SK-N-SH (cell line): ENCODE measurements around the gene ACTR1A. TPM values are rescaled to one million over a fixed set of nuclear protein-coding genes. Genes with fewer than 3 reads are reported as not detected.

Experiments
- CTCF ChIA-PET: fragments of 300-600, 350-600 bp; formaldehyde crosslinking; extraction: SDS; loops from one replicate; lab custom pipeline; 2021; lab: Yijun Ruan, JAX
- POLR2A ChIA-PET: fragments of 350-600 bp; sonication (Branson Sonifier 250); formaldehyde crosslinking; extraction: SDS; loops from one replicate; lab custom pipeline; 2020; ENCODE audit warnings: antibody characterized with exemption, inconsistent platforms; lab: Yijun Ruan, JAX
- DNase-seq: peaks from one replicate; pipeline ENCODE4 v3.0.0; 2012
- H2AFZ ChIP-seq: fragments of 200-600 bp; sonication (generic); 2 replicates; pipeline ENCODE4 v1.8.1; 2016; ENCODE audit warnings: antibody characterized with exemption, mild to moderate bottlenecking, low read depth
- H3F3A ChIP-seq: fragments of 200-600 bp; sonication (generic); replicated peaks from 2 replicates; pipeline ENCODE3; 2016; ENCODE audit warnings: antibody characterized with exemption, mild to moderate bottlenecking; ENCODE audit not compliant: insufficient read depth
- H3K27ac ChIP-seq, 2 experiments: fragments of 200-500 bp in 1 of 2; fragments of 200-600 bp in 1 of 2; sonication (Bioruptor generic) in 1 of 2; sonication (generic), shearing (Covaris generic) in 1 of 2; 2 replicates each; pipeline versions ENCODE4 v1.5.1 to v1.6.1; 2014 to 2016; ENCODE audit warnings: low read depth in 2 of 2, inconsistent platforms in 1 of 2, low read length in 1 of 2, mild to moderate bottlenecking in 1 of 2, mixed read lengths in 1 of 2
- H3K27me3 ChIP-seq: fragments of 200-600 bp; sonication (generic), shearing (Covaris generic); 2 replicates; pipeline ENCODE4 v1.6.1; 2016; ENCODE audit warnings: mixed run types; ENCODE audit not compliant: insufficient read depth
- H3K36me3 ChIP-seq, 2 experiments: fragments of 200-500 bp in 1 of 2; fragments of 200-600 bp in 1 of 2; sonication (Bioruptor generic) in 1 of 2; sonication (generic) in 1 of 2; replicated peaks in 1 of 2; 2 replicates each; pipeline versions ENCODE3 to v1.5.1; 2014 to 2016; ENCODE audit warnings: low read length in 1 of 2, mild to moderate bottlenecking in 1 of 2; ENCODE audit not compliant: insufficient read depth in 2 of 2, control insufficient read depth in 1 of 2
- H3K4me1 ChIP-seq, 2 experiments: fragments of 200-500 bp in 1 of 2; fragments of 200-600 bp in 1 of 2; sonication (Bioruptor generic) in 1 of 2; sonication (generic), shearing (Covaris generic) in 1 of 2; 2 replicates each; pipeline versions ENCODE4 v1.5.1 to v1.6.1; 2014 to 2016; ENCODE audit warnings: low read depth in 1 of 2, low read length in 1 of 2, mixed run types in 1 of 2; ENCODE audit not compliant: insufficient read depth in 2 of 2, control insufficient read depth in 1 of 2
- H3K4me2 ChIP-seq: fragments of 200-600 bp; sonication (generic), shearing (Covaris generic); 2 replicates; pipeline ENCODE4 v1.6.1; 2017; ENCODE audit warnings: mixed run types
- H3K4me3 ChIP-seq, 2 experiments: fragments of 200-500 bp in 1 of 2; fragments of 200-600 bp in 1 of 2; sonication (Bioruptor generic) in 1 of 2; sonication (generic), shearing (Covaris generic) in 1 of 2; 2 replicates each; pipeline versions ENCODE4 v1.5.1 to v1.8.1; 2014 to 2016; ENCODE audit warnings: low read depth in 2 of 2, inconsistent platforms in 1 of 2, low read length in 1 of 2, mild to moderate bottlenecking in 1 of 2, mixed read lengths in 1 of 2, moderate library complexity in 1 of 2
- H3K79me2 ChIP-seq: fragments of 200-600 bp; sonication (generic); 2 replicates; pipeline ENCODE4 v1.8.1; 2017; ENCODE audit warnings: mild to moderate bottlenecking; ENCODE audit not compliant: insufficient read depth
- H3K9ac ChIP-seq: fragments of 200-600 bp; sonication (generic); 2 replicates; pipeline ENCODE4 v1.6.1; 2017; ENCODE audit warnings: mixed run types
- H3K9me2 ChIP-seq: fragments of 200-600 bp; sonication (generic); 2 replicates; pipeline ENCODE4 v1.6.1; 2017; ENCODE audit warnings: mixed run types
- H3K9me3 ChIP-seq: fragments of 200-600 bp; sonication (generic); 2 replicates; pipeline ENCODE4 v1.6.1; 2017; ENCODE audit warnings: mixed run types, mild to moderate bottlenecking, moderate library complexity
- H4K20me1 ChIP-seq: fragments of 200-600 bp; sonication (generic); 2 replicates; pipeline ENCODE4 v1.6.1; 2017; ENCODE audit warnings: mild to moderate bottlenecking, mixed run types; ENCODE audit not compliant: insufficient read depth
- CHD2 ChIP-seq: fragments of 150-350 bp; IDR thresholded peaks from 2 replicates; pipeline ENCODE4 v1.6.1; 2018; ENCODE audit warnings: low read length; ENCODE audit not compliant: partially characterized antibody
- ELF1 ChIP-seq: IDR thresholded peaks from 2 replicates; pipeline ENCODE4 v1.4.0; 2012
- EP300 ChIP-seq, 2 experiments: IDR thresholded peaks; 2 replicates each; pipeline versions ENCODE4 v1.4.0 to v1.6.1; 2012; ENCODE audit warnings: borderline replicate concordance in 1 of 2, low read depth in 1 of 2, low read length in 1 of 2
- FOSL2 ChIP-seq: IDR thresholded peaks from 2 replicates; pipeline ENCODE4 v1.4.0; 2012; ENCODE audit warnings: low read depth, mild to moderate bottlenecking, moderate library complexity, borderline replicate concordance
- FOXM1 ChIP-seq: IDR thresholded peaks from 2 replicates; pipeline ENCODE4 v1.4.0; 2012; ENCODE audit warnings: low read depth, mild to moderate bottlenecking
- GABPA ChIP-seq: IDR thresholded peaks from 2 replicates; pipeline ENCODE4 v1.4.0; 2012; ENCODE audit warnings: low read depth, mild to moderate bottlenecking
- GATA2 ChIP-seq: sonication (generic); formaldehyde crosslinking; IDR thresholded peaks from 2 replicates; pipeline ENCODE4 v1.5.0; 2020; ENCODE audit warnings: mild to moderate bottlenecking, missing genetic modification reagents
- JUND ChIP-seq: IDR thresholded peaks from 2 replicates; pipeline ENCODE4 v1.4.0; 2012
- MEF2A ChIP-seq: IDR thresholded peaks from 2 replicates; pipeline ENCODE4 v1.4.0; 2012; ENCODE audit warnings: low read depth, borderline replicate concordance
- MXI1 ChIP-seq: IDR thresholded peaks from 2 replicates; pipeline ENCODE4 v1.6.1; 2012; ENCODE audit warnings: mild to moderate bottlenecking, low read depth, low read length, improper control_type of control experiment
- NFIC ChIP-seq: IDR thresholded peaks from 2 replicates; pipeline ENCODE4 v1.4.0; 2012; ENCODE audit warnings: borderline replicate concordance
- POLR2AphosphoS5 ChIP-seq: IDR thresholded peaks from 2 replicates; pipeline ENCODE4 v1.6.1; 2012; ENCODE audit warnings: low read depth, low read length
- RAD21 ChIP-seq: IDR thresholded peaks from 2 replicates; pipeline ENCODE4 v1.6.1; 2012; ENCODE audit warnings: mild to moderate bottlenecking, low read length
- RCOR1 ChIP-seq: fragments of 150-350 bp; IDR thresholded peaks from 2 replicates; pipeline ENCODE4 v1.6.1; 2017; ENCODE audit warnings: antibody characterized with exemption, low read length
- RFX5 ChIP-seq: IDR thresholded peaks from 2 replicates; pipeline ENCODE4 v1.6.1; 2012; ENCODE audit warnings: mild to moderate bottlenecking, improper control_type of control experiment, low read length
- SMC3 ChIP-seq: IDR thresholded peaks from 2 replicates; pipeline ENCODE4 v1.6.1; 2012; ENCODE audit warnings: low read depth, low read length, improper control_type of control experiment
- TCF12 ChIP-seq: IDR thresholded peaks from 2 replicates; pipeline ENCODE4 v1.4.0; 2012
- TEAD4 ChIP-seq: IDR thresholded peaks from 2 replicates; pipeline ENCODE4 v1.4.0; 2012; ENCODE audit warnings: mild to moderate bottlenecking, borderline replicate concordance; ENCODE audit not compliant: insufficient read depth
- YY1 ChIP-seq: IDR thresholded peaks from 2 replicates; pipeline ENCODE4 v1.4.0; 2012; ENCODE audit warnings: low read depth, mild to moderate bottlenecking
- WGBS: methylation state at CpG from one replicate; pipeline ENCODE4 v1.1.6; 2017; ENCODE audit warnings: low lambda C conversion rate; 5-methylcytosine and 5-hydroxymethylcytosine counted together
- polyA plus RNA-seq, 3 experiments: library from polyadenylated mRNA; depleted of rRNA; stranded (reverse); fragments of >200 nt; gene quantifications; 2 replicates each; pipeline ENCODE4 v1.2.3, GENCODE V29; 2012
- TF ChIP-seq, protein P1 (sequence below): IDR thresholded peaks from 2 replicates; pipeline ENCODE4 v1.6.1; 2012; ENCODE audit warnings: mild to moderate bottlenecking, low read depth, low read length, moderate library complexity
- TF ChIP-seq, protein P2 (sequence below): IDR thresholded peaks from 2 replicates; pipeline ENCODE4 v1.4.0; 2012; ENCODE audit warnings: low read depth, borderline replicate concordance
- TF ChIP-seq, protein P3 (sequence below): IDR thresholded peaks from 2 replicates; pipeline ENCODE4; 2012

ACTR1A gene
- polyA plus RNA-seq, 1 of the 3 experiments (the other 2 are of a cell fraction), result 106 TPM

DNA sequence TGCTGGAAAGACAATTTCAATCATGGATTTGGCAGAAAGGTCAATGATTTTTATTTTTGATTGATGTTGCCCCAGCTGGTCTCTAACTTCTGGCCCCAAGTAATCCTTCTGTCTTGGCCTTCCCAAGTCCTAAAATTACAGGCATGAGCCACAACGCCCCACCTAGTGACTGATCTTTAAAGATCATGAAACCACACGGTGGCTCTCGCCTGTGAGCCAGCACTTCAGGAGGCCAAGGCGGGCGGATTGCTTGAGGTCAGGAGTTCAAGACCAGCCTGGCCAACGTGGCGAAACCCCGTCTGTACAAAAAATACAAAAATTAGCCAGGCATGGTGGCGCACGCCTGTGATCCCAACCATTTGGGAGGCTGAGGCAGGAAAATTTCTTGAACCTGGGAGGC, 38.5 kb downstream of the ACTR1A start (continued):
- TF ChIP-seq, protein P1, sequence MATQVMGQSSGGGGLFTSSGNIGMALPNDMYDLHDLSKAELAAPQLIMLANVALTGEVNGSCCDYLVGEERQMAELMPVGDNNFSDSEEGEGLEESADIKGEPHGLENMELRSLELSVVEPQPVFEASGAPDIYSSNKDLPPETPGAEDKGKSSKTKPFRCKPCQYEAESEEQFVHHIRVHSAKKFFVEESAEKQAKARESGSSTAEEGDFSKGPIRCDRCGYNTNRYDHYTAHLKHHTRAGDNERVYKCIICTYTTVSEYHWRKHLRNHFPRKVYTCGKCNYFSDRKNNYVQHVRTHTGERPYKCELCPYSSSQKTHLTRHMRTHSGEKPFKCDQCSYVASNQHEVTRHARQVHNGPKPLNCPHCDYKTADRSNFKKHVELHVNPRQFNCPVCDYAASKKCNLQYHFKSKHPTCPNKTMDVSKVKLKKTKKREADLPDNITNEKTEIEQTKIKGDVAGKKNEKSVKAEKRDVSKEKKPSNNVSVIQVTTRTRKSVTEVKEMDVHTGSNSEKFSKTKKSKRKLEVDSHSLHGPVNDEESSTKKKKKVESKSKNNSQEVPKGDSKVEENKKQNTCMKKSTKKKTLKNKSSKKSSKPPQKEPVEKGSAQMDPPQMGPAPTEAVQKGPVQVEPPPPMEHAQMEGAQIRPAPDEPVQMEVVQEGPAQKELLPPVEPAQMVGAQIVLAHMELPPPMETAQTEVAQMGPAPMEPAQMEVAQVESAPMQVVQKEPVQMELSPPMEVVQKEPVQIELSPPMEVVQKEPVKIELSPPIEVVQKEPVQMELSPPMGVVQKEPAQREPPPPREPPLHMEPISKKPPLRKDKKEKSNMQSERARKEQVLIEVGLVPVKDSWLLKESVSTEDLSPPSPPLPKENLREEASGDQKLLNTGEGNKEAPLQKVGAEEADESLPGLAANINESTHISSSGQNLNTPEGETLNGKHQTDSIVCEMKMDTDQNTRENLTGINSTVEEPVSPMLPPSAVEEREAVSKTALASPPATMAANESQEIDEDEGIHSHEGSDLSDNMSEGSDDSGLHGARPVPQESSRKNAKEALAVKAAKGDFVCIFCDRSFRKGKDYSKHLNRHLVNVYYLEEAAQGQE, result no peak
- TF ChIP-seq RCOR1 (no peak), MXI1 (no peak), MEF2A (no peak), YY1 (no peak), TCF12 (no peak), GATA2 (no peak), NFIC (no peak), GABPA (no peak), ELF1 (no peak), EP300 (IDR thresholded peaks at IDR 0.05; ENCODE audit: borderline replicate concordance in 1 of 2, low read depth in 1 of 2, low read length in 1 of 2) (no peak), FOXM1 (no peak)
- TF ChIP-seq, protein P2, sequence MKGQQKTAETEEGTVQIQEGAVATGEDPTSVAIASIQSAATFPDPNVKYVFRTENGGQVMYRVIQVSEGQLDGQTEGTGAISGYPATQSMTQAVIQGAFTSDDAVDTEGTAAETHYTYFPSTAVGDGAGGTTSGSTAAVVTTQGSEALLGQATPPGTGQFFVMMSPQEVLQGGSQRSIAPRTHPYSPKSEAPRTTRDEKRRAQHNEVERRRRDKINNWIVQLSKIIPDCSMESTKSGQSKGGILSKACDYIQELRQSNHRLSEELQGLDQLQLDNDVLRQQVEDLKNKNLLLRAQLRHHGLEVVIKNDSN, result no peak

DNA sequence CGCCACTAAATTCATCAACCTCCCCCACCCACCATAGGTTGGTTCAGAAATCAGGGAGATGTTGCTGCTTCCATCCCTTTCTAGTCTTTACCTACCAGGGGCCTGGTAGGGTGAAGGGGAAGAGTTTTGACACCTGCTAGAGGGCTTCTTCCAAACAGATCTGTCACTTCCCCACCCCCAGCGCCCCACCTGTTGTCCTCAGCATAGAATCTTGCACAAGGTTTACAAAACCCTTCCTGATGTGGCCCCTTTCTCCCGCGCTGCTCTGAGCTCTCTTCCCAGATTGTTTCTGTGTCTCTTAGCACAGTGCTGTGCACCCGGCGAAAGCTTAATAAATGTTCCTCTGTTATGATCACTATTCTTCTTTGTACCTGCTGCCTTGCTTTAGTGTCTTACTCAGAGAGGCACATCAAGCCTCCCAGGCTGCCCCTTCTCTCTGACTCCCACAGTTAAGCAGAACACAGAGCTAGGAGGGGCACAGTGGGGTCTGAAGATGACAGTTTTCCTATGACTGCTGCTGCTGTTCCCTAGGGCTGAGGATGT, 39.9 kb downstream of the ACTR1A start:
- Histone ChIP-seq H3K27ac (no peak overlapping the region), H2AFZ (no peak overlapping the region), H3K4me1 (peaks cover 0 to 10% of the 10 kb centered on the region in 2 experiments; a peak in 1 of 4 replicates), H4K20me1 (no peaks in the 10 kb centered on the region), H3K9me2 (no peaks in the 10 kb centered on the region), H3F3A (peaks cover 5% of the 10 kb centered on the region), H3K36me3 (no peaks in the 10 kb centered on the region), H3K4me3 (no peak overlapping the region; a peak in 1 of 4 replicates), H3K9me3 (no peaks in the 10 kb centered on the region), H3K27me3 (no peaks in the 10 kb centered on the region), H3K79me2 (no peaks in the 10 kb centered on the region), H3K4me2 (no peak overlapping the region), H3K9ac (no peak overlapping the region)
- POLR2A ChIA-PET, result interaction anchor here (1.3 to 2.8 kb wide), 3 partner anchors 11 to 30 kb away, joined by 5 to 27 read pairs (median 7); partner anchors contain the start of genes C10orf95 and CUEDC2
- TF ChIP-seq JUND (no peak), FOSL2 (no peak), RAD21 (no peak), TEAD4 (no peak), RFX5 (no peak), POLR2AphosphoS5 (no peak), SMC3 (no peak), CHD2 (no peak), YY1 (no peak)
- TF ChIP-seq, protein P3, sequence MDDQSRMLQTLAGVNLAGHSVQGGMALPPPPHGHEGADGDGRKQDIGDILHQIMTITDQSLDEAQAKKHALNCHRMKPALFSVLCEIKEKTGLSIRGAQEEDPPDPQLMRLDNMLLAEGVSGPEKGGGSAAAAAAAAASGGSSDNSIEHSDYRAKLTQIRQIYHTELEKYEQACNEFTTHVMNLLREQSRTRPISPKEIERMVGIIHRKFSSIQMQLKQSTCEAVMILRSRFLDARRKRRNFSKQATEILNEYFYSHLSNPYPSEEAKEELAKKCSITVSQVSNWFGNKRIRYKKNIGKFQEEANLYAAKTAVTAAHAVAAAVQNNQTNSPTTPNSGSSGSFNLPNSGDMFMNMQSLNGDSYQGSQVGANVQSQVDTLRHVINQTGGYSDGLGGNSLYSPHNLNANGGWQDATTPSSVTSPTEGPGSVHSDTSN, result no peak
- CTCF ChIA-PET, result interaction anchor here (0.9 to 3.9 kb wide), 7 partner anchors 16 to 1469 kb away, joined by 3 to 27 read pairs (median 3); no protein-coding TSS in a partner anchor
- 91% methylated on average over 6 of the region's 6 CpGs for WGBS
- DNase-seq, result no peak
